ENCODE results near the gene SEC16B. TPM values are rescaled to one million over a fixed set of nuclear protein-coding genes. Genes with fewer than 3 reads are reported as not detected.

Gene SEC16B
- total RNA-seq, 2 experiments from 2014 or later = not detected

- Histone ChIP-seq H4K20me1 (ENCODE audit: insufficient read depth, low read length) (no peaks in the 10 kb centered on the region), H3K27ac (ENCODE audit: low read depth, low read length, poor library complexity, severe bottlenecking) (no peak overlapping the region), H3K4me1 (ENCODE audit: insufficient read depth, low read length, poor library complexity, severe bottlenecking) (no peaks in the 10 kb centered on the region), H3K9me2 (ENCODE audit: insufficient read depth, low read length) (no peaks in the 10 kb centered on the region), H3K36me3 (ENCODE audit: insufficient read depth, low read length) (no peaks in the 10 kb centered on the region), H3K4me2 (ENCODE audit: low read length) (no peak overlapping the region), H2AFZ (ENCODE audit: low read length) (no peak overlapping the region), H3K4me3 (ENCODE audit: low read depth, low read length, poor library complexity, severe bottlenecking) (no peak overlapping the region), H3K79me2 (ENCODE audit: insufficient read depth, low read depth, low read length) (no peaks in the 10 kb centered on the region), H3K9me3 (ENCODE audit: low read length) (no peaks in the 10 kb centered on the region)
- TF ChIP-seq EZH2phosphoT487 (IDR thresholded peaks at IDR 0.05; ENCODE audit: borderline replicate concordance, low read depth, low read length) = no peak
- no peak for TF ChIP-seq CTCF (conservative IDR thresholded peaks at IDR 0.05; ENCODE audit: low read length)
- no peak for DNase-seq (ENCODE audit: low spot score)
- intact Hi-C loops (cut with micrococcal nuclease; ENCODE audit: unreplicated experiment) = no loop called here
- ChIA-PET CTCF (ENCODE audit: unreplicated experiment) (no interaction called here), POLR2A (no interaction called here)
- BruUV-seq (replicated peaks) = no TSS peak
Observed at GRCh38 chr1:177975588-177976495, 6.0 kb upstream of the SEC16B start.

GRCh38 chr1:177973585-177973984 lies 3.7 kb upstream of the SEC16B start:
- H3K4me2 ChIP-seq (ENCODE audit: low read length) = no peak overlapping the region
- H3K4me3 ChIP-seq (ENCODE audit: low read depth, low read length, poor library complexity, severe bottlenecking) = no peak overlapping the region
- H3K4me1 ChIP-seq (ENCODE audit: insufficient read depth, low read length, poor library complexity, severe bottlenecking) = no peaks in the 10 kb centered on the region
- TF ChIP-seq EZH2phosphoT487 (IDR thresholded peaks at IDR 0.05; ENCODE audit: borderline replicate concordance, low read depth, low read length) (no peak), CTCF (conservative IDR thresholded peaks at IDR 0.05; ENCODE audit: low read length) (no peak)
- no peak overlapping the region for H3K27ac ChIP-seq (ENCODE audit: low read depth, low read length, poor library complexity, severe bottlenecking)
- no peak overlapping the region for H2AFZ ChIP-seq (ENCODE audit: low read length)
- DNase-seq (ENCODE audit: low spot score) = no peak
- ChIA-PET CTCF (ENCODE audit: unreplicated experiment) (no interaction called here), POLR2A (no interaction called here)
- H3K9me2 ChIP-seq (ENCODE audit: insufficient read depth, low read length) = no peaks in the 10 kb centered on the region
- no peaks in the 10 kb centered on the region for H3K9me3 ChIP-seq (ENCODE audit: low read length)
- no peaks in the 10 kb centered on the region for H3K79me2 ChIP-seq (ENCODE audit: insufficient read depth, low read depth, low read length)
- intact Hi-C loops (cut with micrococcal nuclease; ENCODE audit: unreplicated experiment) = no loop called here
- H4K20me1 ChIP-seq (ENCODE audit: insufficient read depth, low read length) = no peaks in the 10 kb centered on the region
- BruUV-seq (replicated peaks) = no TSS peak
- H3K36me3 ChIP-seq (ENCODE audit: insufficient read depth, low read length) = no peaks in the 10 kb centered on the region

DNA sequence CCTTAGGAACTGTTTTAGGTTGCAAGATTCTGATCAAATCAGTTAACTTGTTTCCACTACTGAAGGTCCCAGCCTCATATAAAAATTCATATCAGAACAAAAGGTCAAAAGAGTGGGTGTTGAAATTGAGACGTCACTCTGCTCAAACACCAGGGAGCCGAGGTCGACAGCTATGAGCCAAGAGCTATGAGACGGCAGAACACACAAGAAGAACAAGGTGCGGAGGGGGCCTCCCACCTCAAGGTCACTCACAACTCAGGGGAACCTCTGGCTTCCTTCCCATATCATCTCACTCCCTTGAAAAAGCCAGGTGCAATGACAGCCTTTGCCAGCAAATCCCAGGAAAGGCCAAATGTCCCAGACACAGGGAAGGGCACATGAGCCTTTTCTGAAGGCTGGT lies 749 bp downstream of the SEC16B start:
- Histone ChIP-seq H4K20me1 (ENCODE audit: insufficient read depth, low read length) (no peaks in the 10 kb centered on the region), H3K9me2 (ENCODE audit: insufficient read depth, low read length) (no peaks in the 10 kb centered on the region), H3K4me3 (ENCODE audit: low read depth, low read length, poor library complexity, severe bottlenecking) (no peak overlapping the region), H3K27ac (ENCODE audit: low read depth, low read length, poor library complexity, severe bottlenecking) (no peak overlapping the region), H3K9me3 (ENCODE audit: low read length) (no peaks in the 10 kb centered on the region), H3K36me3 (ENCODE audit: insufficient read depth, low read length) (no peaks in the 10 kb centered on the region), H3K4me2 (ENCODE audit: low read length) (no peak overlapping the region), H2AFZ (ENCODE audit: low read length) (no peak overlapping the region), H3K4me1 (ENCODE audit: insufficient read depth, low read length, poor library complexity, severe bottlenecking) (no peaks in the 10 kb centered on the region), H3K79me2 (ENCODE audit: insufficient read depth, low read depth, low read length) (no peaks in the 10 kb centered on the region)
- intact Hi-C loops (cut with micrococcal nuclease; ENCODE audit: unreplicated experiment) = no loop called here
- no TSS peak for BruUV-seq (replicated peaks)
- no peak for DNase-seq (ENCODE audit: low spot score)
- ChIA-PET POLR2A (no interaction called here), CTCF (ENCODE audit: unreplicated experiment) (no interaction called here)
- TF ChIP-seq CTCF (conservative IDR thresholded peaks at IDR 0.05; ENCODE audit: low read length) = no peak
- no peak for TF ChIP-seq EZH2phosphoT487 (IDR thresholded peaks at IDR 0.05; ENCODE audit: borderline replicate concordance, low read depth, low read length)

Data from OCI-LY7 (cell line).